ENCODE results near the gene ASF1B.

The ASF1B gene

DNA sequence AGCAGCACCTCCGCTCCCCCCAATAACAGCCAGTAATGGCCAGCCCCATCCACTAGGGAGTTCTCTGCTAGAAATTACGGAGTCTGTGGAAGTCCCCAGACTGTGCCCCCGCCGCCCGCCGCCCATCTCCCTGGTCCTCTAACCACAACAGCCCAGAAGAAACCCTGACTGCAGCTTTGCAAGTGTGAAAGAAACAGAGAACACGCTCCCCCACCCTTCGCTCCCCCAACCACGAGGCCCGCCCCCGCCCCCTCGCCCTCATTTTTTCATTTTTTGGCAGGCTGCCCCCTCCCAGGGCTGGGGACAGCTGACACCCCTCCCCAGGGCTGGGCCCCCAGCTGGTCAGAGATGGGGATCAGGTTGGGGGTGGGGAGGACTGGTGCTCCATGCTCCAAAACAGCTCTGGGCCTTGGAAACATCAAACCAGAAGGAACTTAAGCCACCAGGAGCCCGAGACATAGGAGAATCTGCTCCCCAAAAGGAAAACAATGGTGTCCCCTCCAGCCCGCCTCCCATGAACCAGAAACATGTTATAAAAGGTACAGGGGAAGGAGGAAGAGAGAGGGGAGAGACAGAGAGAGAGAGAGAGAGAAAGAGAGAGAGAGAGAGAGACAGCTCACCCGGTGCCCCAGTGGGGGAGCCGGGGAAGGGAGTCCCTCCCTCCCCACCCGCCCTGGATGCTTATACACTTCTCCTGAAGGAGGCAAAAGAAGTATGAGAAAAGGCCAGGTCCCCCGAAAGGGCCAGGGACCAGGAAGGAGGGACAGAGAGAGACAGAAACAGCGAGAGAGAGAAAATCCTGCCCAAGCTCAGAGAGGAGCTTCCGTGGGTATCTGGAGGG lies 29.8 kb upstream of the ASF1B start:
- H3K9me3 ChIP-seq (ENCODE audit: insufficient read depth, low read length): no peaks in the 10 kb centered on the region
- TF ChIP-seq ZNF274 (IDR thresholded peaks at IDR 0.05; ENCODE audit: low read depth, low read length) (no peak), SUZ12 (IDR thresholded peaks at IDR 0.05; ENCODE audit: extremely low read depth, insufficient read depth, insufficient read length) (no peak), YY1 (IDR thresholded peaks at IDR 0.05; ENCODE audit: insufficient read depth, insufficient read length) (no peak)
- DNase-seq (ENCODE audit: low read depth, low spot score): no peak
- H3K9ac ChIP-seq (ENCODE audit: insufficient read length, low read depth): no peak overlapping the region
- no peaks in the 10 kb centered on the region for H3K27me3 ChIP-seq (ENCODE audit: insufficient read depth, insufficient read length)
- peaks cover 50% of the 10 kb centered on the region for H3K36me3 ChIP-seq (ENCODE audit: insufficient read depth, insufficient read length, low read length)
- no peak overlapping the region for H3K4me3 ChIP-seq (ENCODE audit: insufficient read length, low read depth)
- peaks cover 35% of the 10 kb centered on the region for H3K4me1 ChIP-seq (ENCODE audit: insufficient read depth, insufficient read length)

DNA sequence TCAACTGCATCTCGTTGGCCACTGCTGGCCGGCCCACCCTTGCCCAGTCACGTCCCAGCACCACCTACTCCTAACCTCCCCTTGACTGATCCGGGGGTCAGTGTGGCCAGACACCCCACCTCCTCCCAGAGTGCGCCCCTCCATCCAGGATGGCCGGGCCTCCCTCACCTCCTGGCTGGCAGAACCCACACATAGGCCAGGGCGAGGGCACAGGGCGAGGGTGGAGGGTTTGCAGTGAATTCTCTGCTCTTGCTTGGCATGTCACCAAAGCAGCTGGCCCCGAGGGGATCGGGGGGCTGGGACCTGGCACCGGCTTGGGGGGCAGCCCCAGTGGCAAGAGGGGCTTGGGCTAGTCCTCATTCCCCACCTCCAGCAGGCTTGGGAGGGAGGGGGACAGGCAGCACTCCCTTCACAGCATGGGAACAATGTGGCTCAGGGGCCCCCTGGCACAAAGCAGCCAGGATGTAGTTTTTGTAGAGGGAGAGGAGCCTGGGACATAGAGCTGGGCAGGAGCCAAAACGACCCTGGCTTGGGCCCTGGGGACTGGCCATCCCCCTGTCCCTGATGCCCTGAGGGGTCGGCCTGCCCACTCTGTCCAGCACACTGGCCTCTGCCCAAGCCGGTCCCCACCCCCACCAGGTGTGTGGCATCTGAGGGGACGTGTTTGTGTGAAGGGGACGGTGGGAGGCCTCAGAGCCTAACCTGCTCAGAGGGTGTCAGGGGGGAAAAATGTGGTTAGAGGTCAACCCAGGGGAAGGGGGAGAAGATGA lies 28.5 kb upstream of the ASF1B start:
- TF ChIP-seq ZNF274 (IDR thresholded peaks at IDR 0.05; ENCODE audit: low read depth, low read length) (no peak), YY1 (IDR thresholded peaks at IDR 0.05; ENCODE audit: insufficient read depth, insufficient read length) (no peak), SUZ12 (IDR thresholded peaks at IDR 0.05; ENCODE audit: extremely low read depth, insufficient read depth, insufficient read length) (no peak)
- H3K4me1 ChIP-seq (ENCODE audit: insufficient read depth, insufficient read length): peaks cover 42% of the 10 kb centered on the region
- H3K9ac ChIP-seq (ENCODE audit: insufficient read length, low read depth): peak overlapping the region; percentile 56
- H3K9me3 ChIP-seq (ENCODE audit: insufficient read depth, low read length): no peaks in the 10 kb centered on the region
- no peak for DNase-seq (ENCODE audit: low read depth, low spot score)
- peaks cover 50% of the 10 kb centered on the region for H3K36me3 ChIP-seq (ENCODE audit: insufficient read depth, insufficient read length, low read length)
- H3K4me3 ChIP-seq (ENCODE audit: insufficient read length, low read depth): no peak overlapping the region
- no peaks in the 10 kb centered on the region for H3K27me3 ChIP-seq (ENCODE audit: insufficient read depth, insufficient read length)

DNA sequence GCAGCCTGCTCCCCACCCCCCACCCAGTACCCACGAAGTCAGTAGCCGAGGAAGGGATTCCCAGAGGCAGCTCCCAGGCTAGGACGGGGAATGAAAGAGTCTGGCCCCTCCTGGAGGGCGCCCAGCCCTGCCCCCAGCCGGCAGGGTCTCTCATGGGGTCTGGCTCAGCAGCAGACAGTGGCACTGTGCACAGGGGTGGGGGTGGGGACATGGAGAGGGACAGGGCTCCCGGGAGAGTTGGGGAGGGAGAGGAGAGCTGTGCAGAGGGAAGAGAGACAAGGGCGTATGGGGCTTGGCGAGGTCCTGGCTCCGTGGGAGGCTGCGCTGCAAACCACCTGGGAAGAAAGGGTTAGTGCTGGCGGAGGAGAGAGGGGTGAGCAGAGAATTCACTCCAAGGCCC lies 27.7 kb upstream of the ASF1B start:
- peaks cover 51% of the 10 kb centered on the region for H3K36me3 ChIP-seq (ENCODE audit: insufficient read depth, insufficient read length, low read length)
- H3K27me3 ChIP-seq (ENCODE audit: insufficient read depth, insufficient read length): no peaks in the 10 kb centered on the region
- TF ChIP-seq YY1 (IDR thresholded peaks at IDR 0.05; ENCODE audit: insufficient read depth, insufficient read length) (no peak), ZNF274 (IDR thresholded peaks at IDR 0.05; ENCODE audit: low read depth, low read length) (no peak), SUZ12 (IDR thresholded peaks at IDR 0.05; ENCODE audit: extremely low read depth, insufficient read depth, insufficient read length) (no peak)
- DNase-seq (ENCODE audit: low read depth, low spot score): no peak
- H3K4me3 ChIP-seq (ENCODE audit: insufficient read length, low read depth): no peak overlapping the region
- H3K9me3 ChIP-seq (ENCODE audit: insufficient read depth, low read length): no peaks in the 10 kb centered on the region
- H3K9ac ChIP-seq (ENCODE audit: insufficient read length, low read depth): peak overlapping the region; percentile 42
- H3K4me1 ChIP-seq (ENCODE audit: insufficient read depth, insufficient read length): peaks cover 42% of the 10 kb centered on the region

DNA sequence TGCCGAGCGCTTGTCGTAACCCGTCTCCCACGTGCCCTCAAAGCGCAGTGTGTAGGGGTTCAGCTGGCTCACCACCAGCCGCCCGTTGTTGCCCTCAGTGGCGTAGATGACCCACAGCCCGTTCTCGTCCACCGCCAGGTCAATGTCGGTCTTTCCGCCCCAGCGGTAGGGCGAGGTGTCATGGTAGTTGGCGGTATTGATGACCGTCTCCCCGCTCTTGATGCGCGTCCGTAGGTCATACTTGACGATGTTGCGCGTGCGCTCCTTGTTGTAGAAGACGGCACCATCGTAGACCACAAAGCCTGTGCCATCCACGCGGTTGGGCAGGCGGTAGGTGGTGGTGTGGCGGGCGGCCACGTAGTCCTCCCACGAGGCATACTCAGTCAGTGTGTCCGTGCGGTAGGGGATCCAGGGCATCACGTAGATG lies 26.5 kb upstream of the ASF1B start:
- Histone ChIP-seq H3K27me3 (ENCODE audit: insufficient read depth, insufficient read length) (no peaks in the 10 kb centered on the region), H3K9me3 (ENCODE audit: insufficient read depth, low read length) (no peaks in the 10 kb centered on the region), H3K36me3 (ENCODE audit: insufficient read depth, insufficient read length, low read length) (peaks cover 58% of the 10 kb centered on the region), H3K4me3 (ENCODE audit: insufficient read length, low read depth) (no peak overlapping the region), H3K4me1 (ENCODE audit: insufficient read depth, insufficient read length) (peaks cover 36% of the 10 kb centered on the region), H3K9ac (ENCODE audit: insufficient read length, low read depth) (no peak overlapping the region)
- no peak for DNase-seq (ENCODE audit: low read depth, low spot score)
- TF ChIP-seq ZNF274 (IDR thresholded peaks at IDR 0.05; ENCODE audit: low read depth, low read length): no peak
- no peak for TF ChIP-seq SUZ12 (IDR thresholded peaks at IDR 0.05; ENCODE audit: extremely low read depth, insufficient read depth, insufficient read length)
- no peak for TF ChIP-seq YY1 (IDR thresholded peaks at IDR 0.05; ENCODE audit: insufficient read depth, insufficient read length)

DNA sequence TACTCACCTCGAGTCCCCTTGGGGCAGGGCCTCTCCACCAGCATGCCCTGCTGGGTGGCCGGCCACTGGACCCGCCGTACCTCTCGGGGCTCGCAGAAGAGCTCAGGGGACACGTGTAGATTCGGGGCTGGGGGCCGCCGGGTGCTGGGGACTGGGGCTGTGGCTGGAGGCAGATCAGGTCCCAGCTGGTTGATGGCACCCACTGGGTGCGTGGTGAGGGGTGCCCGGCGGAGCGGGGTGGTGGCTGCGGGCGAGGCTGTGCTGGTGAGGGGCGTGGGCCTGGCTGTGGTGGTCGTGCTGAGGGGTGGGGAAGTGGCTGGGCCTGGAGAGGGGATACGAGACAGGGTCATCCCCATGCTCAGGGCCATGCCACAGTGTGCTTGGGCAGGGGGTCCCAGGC lies 24.9 kb upstream of the ASF1B start:
- Histone ChIP-seq H3K4me1 (ENCODE audit: insufficient read depth, insufficient read length) (peaks cover 31% of the 10 kb centered on the region), H3K4me3 (ENCODE audit: insufficient read length, low read depth) (no peak overlapping the region), H3K9ac (ENCODE audit: insufficient read length, low read depth) (no peak overlapping the region), H3K9me3 (ENCODE audit: insufficient read depth, low read length) (no peaks in the 10 kb centered on the region), H3K27me3 (ENCODE audit: insufficient read depth, insufficient read length) (no peaks in the 10 kb centered on the region), H3K36me3 (ENCODE audit: insufficient read depth, insufficient read length, low read length) (peaks cover 72% of the 10 kb centered on the region)
- TF ChIP-seq YY1 (IDR thresholded peaks at IDR 0.05; ENCODE audit: insufficient read depth, insufficient read length): no peak
- TF ChIP-seq SUZ12 (IDR thresholded peaks at IDR 0.05; ENCODE audit: extremely low read depth, insufficient read depth, insufficient read length): no peak
- no peak for TF ChIP-seq ZNF274 (IDR thresholded peaks at IDR 0.05; ENCODE audit: low read depth, low read length)
- no peak for DNase-seq (ENCODE audit: low read depth, low spot score)

DNA sequence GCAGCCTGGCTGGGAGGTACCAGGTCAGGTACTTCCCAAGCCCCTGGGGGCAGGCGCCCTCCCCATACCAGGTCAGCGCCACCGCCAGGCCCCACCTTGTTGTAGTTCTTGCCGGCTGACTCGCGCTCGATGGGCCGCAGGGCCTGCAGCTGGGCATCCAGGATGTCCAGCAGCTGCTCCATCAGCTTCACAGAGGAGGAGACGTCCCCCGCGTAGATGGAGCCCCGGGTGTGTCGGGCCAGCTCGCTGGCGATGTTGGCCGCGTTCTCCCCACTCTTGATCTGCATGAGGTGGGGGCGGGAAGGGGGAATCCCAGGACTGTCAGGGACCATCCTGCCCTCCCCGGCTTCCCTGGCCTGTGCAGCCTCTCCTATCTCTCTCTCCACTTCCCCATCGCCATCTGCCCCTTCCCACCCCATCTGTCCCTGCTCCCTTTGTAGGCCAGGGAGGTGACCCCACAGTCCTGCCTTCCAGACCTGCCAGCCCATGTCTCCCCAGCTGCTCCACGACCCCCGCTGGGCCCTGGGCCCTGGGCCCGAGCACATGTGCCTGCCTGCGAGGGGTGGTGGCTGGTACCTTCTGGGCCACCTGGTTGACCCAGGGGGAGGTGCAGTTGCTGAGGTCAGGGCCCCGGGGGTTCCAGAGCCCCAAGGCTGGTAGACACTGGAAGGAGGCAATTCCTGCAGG lies 23.8 kb upstream of the ASF1B start:
- no peak overlapping the region for H3K9ac ChIP-seq (ENCODE audit: insufficient read length, low read depth)
- peaks cover 80% of the 10 kb centered on the region for H3K36me3 ChIP-seq (ENCODE audit: insufficient read depth, insufficient read length, low read length)
- DNase-seq (ENCODE audit: low read depth, low spot score): no peak
- peaks cover 29% of the 10 kb centered on the region for H3K4me1 ChIP-seq (ENCODE audit: insufficient read depth, insufficient read length)
- no peak for TF ChIP-seq SUZ12 (IDR thresholded peaks at IDR 0.05; ENCODE audit: extremely low read depth, insufficient read depth, insufficient read length)
- no peak overlapping the region for H3K4me3 ChIP-seq (ENCODE audit: insufficient read length, low read depth)
- no peaks in the 10 kb centered on the region for H3K9me3 ChIP-seq (ENCODE audit: insufficient read depth, low read length)
- no peaks in the 10 kb centered on the region for H3K27me3 ChIP-seq (ENCODE audit: insufficient read depth, insufficient read length)

DNA sequence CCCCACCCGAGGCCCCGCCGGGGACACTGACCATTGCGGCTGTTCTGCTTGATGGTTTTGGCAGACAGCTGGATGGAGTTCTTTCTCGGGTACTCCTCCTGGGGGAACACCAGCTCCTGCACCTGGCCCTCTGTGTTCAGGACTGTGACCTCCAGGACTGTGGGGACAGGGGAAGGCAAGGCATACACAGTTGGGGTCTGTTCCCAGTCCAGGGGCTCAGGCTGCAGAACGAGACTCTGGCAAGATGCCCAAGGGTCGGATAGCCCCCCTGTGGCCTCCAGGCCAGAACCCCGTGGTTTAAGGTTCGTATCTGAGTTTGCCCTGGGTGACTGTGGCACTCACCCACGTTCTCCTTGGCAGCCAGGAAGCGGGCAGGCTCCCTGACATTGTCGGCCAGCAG lies 22.7 kb upstream of the ASF1B start:
- Histone ChIP-seq H3K36me3 (ENCODE audit: insufficient read depth, insufficient read length, low read length) (peaks cover 81% of the 10 kb centered on the region), H3K4me1 (ENCODE audit: insufficient read depth, insufficient read length) (peaks cover 20% of the 10 kb centered on the region), H3K27me3 (ENCODE audit: insufficient read depth, insufficient read length) (no peaks in the 10 kb centered on the region), H3K9me3 (ENCODE audit: insufficient read depth, low read length) (no peaks in the 10 kb centered on the region), H3K9ac (ENCODE audit: insufficient read length, low read depth) (no peak overlapping the region), H3K4me3 (ENCODE audit: insufficient read length, low read depth) (no peak overlapping the region)
- TF ChIP-seq ZNF274 (IDR thresholded peaks at IDR 0.05; ENCODE audit: low read depth, low read length): no peak
- DNase-seq (ENCODE audit: low read depth, low spot score): no peak

Measured in NT2/D1 (cell line).